HCT116 (cell line): ENCODE data around the gene EIPR1. TPM values are rescaled to one million over a fixed set of nuclear protein-coding genes. Genes with fewer than 3 reads are reported as not detected.

Experiments
- ATAC-seq: fragments of 200-7000 bp; cut with Tn5 transposase; 2 replicates; pipeline ENCODE4 v1.9.1; 2020; ENCODE audit warnings: mild to moderate bottlenecking, moderate library complexity
- BruUV-seq: library from RNA; stranded (reverse); fragments of 400-500 nt; replicated peaks from 2 replicates; lab custom pipeline; 2021; lab: Mats Ljungman, UMichigan
- CTCF ChIA-PET: fragments of 300-600 bp; sonication (Branson Sonifier 250); formaldehyde crosslinking; loops from one replicate; lab custom pipeline; 2021; ENCODE audit warnings: antibody characterized with exemption; lab: Charles Lee
- POLR2A ChIA-PET: fragments of 300-600, 350-600 bp; sonication (Branson Sonifier 250); formaldehyde crosslinking; loops from one replicate; lab custom pipeline; 2021; ENCODE audit warnings: antibody characterized with exemption; lab: Charles Lee
- RAD21 ChIA-PET, 2 experiments: fragments of 300-600 bp; sonication (Branson Sonifier 250); formaldehyde crosslinking; loops; one replicate each; lab custom pipeline; 2023; ENCODE audit warnings: low total read pairs in 2 of 2; ENCODE audit not compliant: uncharacterized antibody in 2 of 2, unreplicated experiment in 2 of 2, low non-redundant PET in 1 of 2; lab: Charles Lee
- DNase-seq: peaks from one replicate; pipeline ENCODE4 v3.0.0-alpha.2; 2010; ENCODE audit warnings: low read depth, low spot score
- H2AFZ ChIP-seq: fragments of 200-600 bp; shearing (Covaris generic), sonication (generic); 2 replicates; pipeline ENCODE4 v1.6.1; 2017; ENCODE audit warnings: low read depth, mixed run types, mixed read lengths, antibody characterized with exemption, low read length; ENCODE audit not compliant: poor library complexity, severe bottlenecking
- H3K27ac ChIP-seq: 2 replicates; pipeline ENCODE4 v1.5.1; 2012; ENCODE audit warnings: low read depth, low read length
- H3K27me3 ChIP-seq: fragments of 200-600 bp; sonication (generic); 2 replicates; pipeline ENCODE4 v1.6.1; 2016; ENCODE audit warnings: mixed run types, low read length, mixed read lengths; ENCODE audit not compliant: insufficient read depth
- H3K36me3 ChIP-seq, 2 experiments: fragments of 200-500 bp in 1 of 2; fragments of 200-600 bp in 1 of 2; sonication (Bioruptor generic) in 1 of 2; sonication (generic) in 1 of 2; 2 replicates each; pipeline versions ENCODE4 v1.5.1 to v1.6.1; 2014 to 2016; ENCODE audit warnings: low read length in 2 of 2, inconsistent platforms in 1 of 2, mixed read lengths in 1 of 2, mixed run types in 1 of 2; ENCODE audit not compliant: insufficient read depth in 2 of 2, control insufficient read depth in 1 of 2
- H3K4me1 ChIP-seq, 2 experiments: fragments of 200-600 bp in 1 of 2; sonication (generic) in 1 of 2; 2 replicates each; pipeline versions ENCODE4 v1.5.1 to v1.6.1; 2012 to 2017; ENCODE audit warnings: low read length in 2 of 2, inconsistent platforms in 1 of 2, mild to moderate bottlenecking in 1 of 2, mixed read lengths in 1 of 2, mixed run types in 1 of 2, moderate library complexity in 1 of 2; ENCODE audit not compliant: insufficient read depth in 2 of 2, control insufficient read depth in 1 of 2
- H3K4me2 ChIP-seq: fragments of 200-600 bp; sonication (generic); 2 replicates; pipeline ENCODE4 v1.6.1; 2017; ENCODE audit warnings: mixed run types, low read length, mixed read lengths
- H3K4me3 ChIP-seq, 2 experiments: fragments of 200-600 bp in 1 of 2; sonication (generic) in 1 of 2; replicated peaks in 1 of 2; 2 replicates each; pipeline ENCODE4 v1.5.1; 2011 to 2016; ENCODE audit warnings: low read length in 2 of 2, control low read depth in 1 of 2, low read depth in 1 of 2, mild to moderate bottlenecking in 1 of 2, mixed read lengths in 1 of 2, mixed run types in 1 of 2
- H3K79me2 ChIP-seq: fragments of 200-600 bp; sonication (generic); 2 replicates; pipeline ENCODE4 v1.6.1; 2017; ENCODE audit warnings: mild to moderate bottlenecking, mixed run types, low read length, moderate library complexity, mixed read lengths; ENCODE audit not compliant: insufficient read depth
- H3K9ac ChIP-seq: fragments of 200-600 bp; sonication (generic); 2 replicates; pipeline ENCODE4 v1.6.1; 2016; ENCODE audit warnings: low read length, mixed read lengths
- H3K9me2 ChIP-seq: fragments of 200-600 bp; sonication (generic), shearing (Covaris generic); 2 replicates; pipeline ENCODE4 v1.6.1; 2017; ENCODE audit warnings: mixed run types, mild to moderate bottlenecking, moderate library complexity; ENCODE audit not compliant: insufficient read depth
- H3K9me3 ChIP-seq, 2 experiments: fragments of 200-500 bp in 1 of 2; fragments of 200-600 bp in 1 of 2; sonication (Bioruptor generic) in 1 of 2; sonication (generic) in 1 of 2; 2 replicates each; pipeline ENCODE4 v1.6.1; 2014 to 2017; ENCODE audit warnings: low read length in 2 of 2, mixed read lengths in 2 of 2, inconsistent platforms in 1 of 2, low read depth in 1 of 2, mild to moderate bottlenecking in 1 of 2, mixed run types in 1 of 2, moderate library complexity in 1 of 2; ENCODE audit not compliant: control insufficient read depth in 1 of 2, insufficient read depth in 1 of 2
- H4K20me1 ChIP-seq: fragments of 200-600 bp; sonication (generic), shearing (Covaris generic); 2 replicates; pipeline ENCODE4 v1.6.1; 2017; ENCODE audit warnings: mixed run types, mild to moderate bottlenecking, moderate library complexity; ENCODE audit not compliant: insufficient read depth
- ATF3 ChIP-seq: IDR thresholded peaks from 2 replicates; pipeline ENCODE4 v1.6.1; 2012
- CBX3 ChIP-seq: IDR thresholded peaks from 2 replicates; pipeline ENCODE4 v1.6.1; 2012; ENCODE audit warnings: low read depth
- CTCF ChIP-seq, 3 experiments: fragments of 200-600 bp in 1 of 3; sonication (generic) in 1 of 3; IDR thresholded peaks in 2 of 3; conservative IDR thresholded peaks in 1 of 3; 2 replicates each; pipeline ENCODE4 v1.5.1; 2012 to 2017; ENCODE audit warnings: low read depth in 2 of 3, low read length in 2 of 3, antibody characterized with exemption in 1 of 3, borderline replicate concordance in 1 of 3, control low read depth in 1 of 3, mild to moderate bottlenecking in 1 of 3, mixed read lengths in 1 of 3, mixed run types in 1 of 3, moderate library complexity in 1 of 3; ENCODE audit not compliant: insufficient read depth in 1 of 3
- ELF1 ChIP-seq: IDR thresholded peaks from 2 replicates; pipeline ENCODE4 v1.6.1; 2012; ENCODE audit warnings: low read depth, borderline replicate concordance
- EZH2 ChIP-seq: fragments of 200-600 bp; sonication (generic); IDR thresholded peaks from 2 replicates; pipeline ENCODE4 v1.6.1; 2017; ENCODE audit warnings: antibody characterized with exemption, mixed run types
- EZH2phosphoT487 ChIP-seq: fragments of 200-600 bp; IDR thresholded peaks from 2 replicates; pipeline ENCODE4 v1.6.1; 2018; ENCODE audit warnings: antibody characterized with exemption, borderline replicate concordance
- FOSL1 ChIP-seq: IDR thresholded peaks from 2 replicates; pipeline ENCODE4 v1.6.1; 2012; ENCODE audit warnings: low read depth
- MAX ChIP-seq: IDR thresholded peaks from 2 replicates; pipeline ENCODE4 v1.6.1; 2012
- POLR2A ChIP-seq: IDR thresholded peaks from 2 replicates; pipeline ENCODE4 v1.7.0; 2011; ENCODE audit warnings: borderline replicate concordance; ENCODE audit not compliant: insufficient read depth, insufficient read length; ENCODE audit errors: extremely low read depth
- RAD21 ChIP-seq: IDR thresholded peaks from 2 replicates; pipeline ENCODE4 v1.6.1; 2012; ENCODE audit warnings: low read depth, mild to moderate bottlenecking
- REST ChIP-seq: IDR thresholded peaks from 2 replicates; pipeline ENCODE4 v1.6.1; 2012; ENCODE audit warnings: low read depth
- SIN3A ChIP-seq: IDR thresholded peaks from 2 replicates; pipeline ENCODE4 v1.6.1; 2012; ENCODE audit warnings: low read depth
- SP1 ChIP-seq: IDR thresholded peaks from 2 replicates; pipeline ENCODE4 v1.6.1; 2012; ENCODE audit warnings: low read depth
- TCF7L2 ChIP-seq: IDR thresholded peaks from 2 replicates; pipeline ENCODE4 v1.7.0; 2011; ENCODE audit warnings: borderline replicate concordance, inconsistent platforms; ENCODE audit not compliant: insufficient read depth, insufficient read length; ENCODE audit errors: extremely low read depth
- YY1 ChIP-seq: IDR thresholded peaks from 2 replicates; pipeline ENCODE4 v1.6.1; 2011; ENCODE audit warnings: low read length, low read depth, moderate library complexity, mild to moderate bottlenecking; ENCODE audit not compliant: insufficient replicate concordance; ENCODE audit errors: extremely low read depth
- ZBTB33 ChIP-seq: IDR thresholded peaks from 2 replicates; pipeline ENCODE4 v1.6.1; 2011; ENCODE audit warnings: mild to moderate bottlenecking, low read length, moderate library complexity; ENCODE audit not compliant: insufficient replicate concordance; ENCODE audit errors: extremely low read depth
- ZNF274 ChIP-seq: fragments of 200-500 bp; sonication (Bioruptor generic); IDR thresholded peaks from 2 replicates; pipeline ENCODE4 v1.6.1; 2014; ENCODE audit warnings: mild to moderate bottlenecking, low read depth, low read length, inconsistent platforms
- intact Hi-C: fragments of 100-400 bp; cut with micrococcal nuclease; formaldehyde crosslinking; loops from 2 replicates; pipeline ENCODE4 v1.10.0; 2022
- total RNA-seq: library from RNA; stranded (reverse); gene quantifications from one replicate; pipeline ENCODE4 v1.2.1, GENCODE V29; 2021; ENCODE audit not compliant: unreplicated experiment

The EIPR1 gene
- total RNA-seq, 1 experiment from 2014 or later = 36.9 TPM

GRCh38 chr2:3143602-3144001 lies 234.0 kb downstream of the EIPR1 start:
- H2AFZ ChIP-seq = no peak overlapping the region
- TF ChIP-seq POLR2A = no peak
- TF ChIP-seq ATF3 = no peak
- TF ChIP-seq RAD21 = no peak
- TF ChIP-seq TCF7L2 = no peak
- TF ChIP-seq EZH2 = no peak
- no peak for TF ChIP-seq ZBTB33
- no peak for TF ChIP-seq EZH2phosphoT487
- TF ChIP-seq SIN3A = no peak
- no peak for TF ChIP-seq MAX
- TF ChIP-seq REST = no peak
- no peak for TF ChIP-seq YY1
- TF ChIP-seq CBX3 = no peak
- TF ChIP-seq ZNF274 = no peak
- no peak for TF ChIP-seq CTCF (IDR thresholded peaks at IDR 0.05 in 2 of 3, conservative IDR thresholded peaks at IDR 0.05 in 1 of 3; ENCODE audit: borderline replicate concordance in 1 of 3, insufficient read depth in 1 of 3, low read depth in 2 of 3, low read length in 2 of 3)
- no peak for TF ChIP-seq FOSL1
- no peak for TF ChIP-seq SP1
- no peak for TF ChIP-seq ELF1
- H3K9me3 ChIP-seq = no peaks in the 10 kb centered on the region; a peak in 1 of 4 replicates
- RAD21 ChIA-PET = no interaction called here
- H3K4me3 ChIP-seq = no peak overlapping the region
- no peaks in the 10 kb centered on the region for H3K27me3 ChIP-seq
- H3K79me2 ChIP-seq = no peaks in the 10 kb centered on the region
- POLR2A ChIA-PET = no interaction called here
- ATAC-seq = no peak
- no TSS peak for BruUV-seq
- no peaks in the 10 kb centered on the region for H4K20me1 ChIP-seq
- H3K9ac ChIP-seq = no peak overlapping the region
- CTCF ChIA-PET = no interaction called here
- no peak overlapping the region for H3K4me2 ChIP-seq
- H3K9me2 ChIP-seq = no peaks in the 10 kb centered on the region
- H3K4me1 ChIP-seq = no peaks in the 10 kb centered on the region
- no peak overlapping the region for H3K27ac ChIP-seq
- H3K36me3 ChIP-seq = no peaks in the 10 kb centered on the region
- intact Hi-C loops = no loop called here
- DNase-seq = no peak
